Ishikawa (cell line): ENCODE data around the gene GSK3B.

Source experiments
- CEBPB ChIP-seq: IDR thresholded peaks from 2 replicates; pipeline ENCODE4 v1.6.1; 2012
- CREB1 ChIP-seq: IDR thresholded peaks from 2 replicates; pipeline ENCODE4 v1.6.1; 2012; ENCODE audit warnings: low read depth
- EGR1 ChIP-seq: IDR thresholded peaks from 2 replicates; pipeline ENCODE4 v1.6.1; 2012
- EP300 ChIP-seq: IDR thresholded peaks from 2 replicates; pipeline ENCODE4 v1.6.1; 2012; ENCODE audit warnings: borderline replicate concordance
- FOXM1 ChIP-seq: IDR thresholded peaks from 2 replicates; pipeline ENCODE4 v1.6.1; 2012; ENCODE audit warnings: low read depth, borderline replicate concordance
- NFIC ChIP-seq: IDR thresholded peaks from 2 replicates; pipeline ENCODE4 v1.6.1; 2012
- TAF1 ChIP-seq: IDR thresholded peaks from 2 replicates; pipeline ENCODE4 v1.6.1; 2012; ENCODE audit warnings: low read depth, mild to moderate bottlenecking
- TCF12 ChIP-seq: IDR thresholded peaks from 2 replicates; pipeline ENCODE4 v1.6.1; 2012; ENCODE audit warnings: low read depth
- TEAD4 ChIP-seq: IDR thresholded peaks from 2 replicates; pipeline ENCODE4 v1.6.1; 2012
- YY1 ChIP-seq: IDR thresholded peaks from 2 replicates; pipeline ENCODE4 v1.6.1; 2012; ENCODE audit warnings: low read depth
- TF ChIP-seq, protein P1 (sequence below): IDR thresholded peaks from 2 replicates; pipeline ENCODE4 v1.6.1; 2012
- TF ChIP-seq, protein P2 (sequence below): IDR thresholded peaks from 2 replicates; pipeline ENCODE4 v1.6.1; 2012
- TF ChIP-seq, protein P3 (sequence below): IDR thresholded peaks from 2 replicates; pipeline ENCODE4 v1.6.1; 2012; ENCODE audit warnings: low read depth, mild to moderate bottlenecking

DNA sequence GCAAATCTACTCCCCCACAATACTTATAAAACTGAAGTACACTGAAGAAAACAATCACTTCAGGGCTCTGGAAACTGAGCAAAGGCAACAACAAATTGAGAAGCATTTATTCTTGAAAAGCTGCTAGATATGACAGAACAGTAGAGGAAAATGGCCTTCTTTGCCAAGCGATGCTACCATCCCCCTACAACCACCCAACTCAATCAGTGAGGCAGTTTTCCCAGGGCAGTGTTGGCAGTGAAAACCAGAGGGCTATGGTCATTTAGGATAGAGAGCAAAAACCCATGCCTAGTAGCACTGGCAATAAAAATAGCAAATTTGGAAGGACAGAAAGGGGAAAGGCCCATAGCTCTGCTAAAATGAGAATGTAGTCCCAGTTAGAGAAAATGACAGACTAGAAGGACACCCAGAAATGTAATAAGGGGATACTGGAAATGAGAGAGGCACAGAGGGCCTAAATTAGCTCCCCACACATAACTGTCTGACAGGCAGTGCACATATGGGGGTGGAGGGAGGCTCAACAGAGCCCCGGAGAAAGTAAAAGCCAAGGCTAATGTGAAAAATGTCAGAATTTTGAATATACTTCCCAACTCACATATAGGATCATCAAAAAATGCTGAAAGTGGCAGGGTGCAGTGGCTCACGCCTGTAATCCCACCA lies 143.5 kb downstream of the GSK3B start:
- no peak for TF ChIP-seq YY1
- TF ChIP-seq CEBPB: no peak
- no peak for TF ChIP-seq EP300
- TF ChIP-seq EGR1: no peak
- TF ChIP-seq, protein P1, sequence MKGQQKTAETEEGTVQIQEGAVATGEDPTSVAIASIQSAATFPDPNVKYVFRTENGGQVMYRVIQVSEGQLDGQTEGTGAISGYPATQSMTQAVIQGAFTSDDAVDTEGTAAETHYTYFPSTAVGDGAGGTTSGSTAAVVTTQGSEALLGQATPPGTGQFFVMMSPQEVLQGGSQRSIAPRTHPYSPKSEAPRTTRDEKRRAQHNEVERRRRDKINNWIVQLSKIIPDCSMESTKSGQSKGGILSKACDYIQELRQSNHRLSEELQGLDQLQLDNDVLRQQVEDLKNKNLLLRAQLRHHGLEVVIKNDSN: no peak
- TF ChIP-seq TAF1: no peak
- TF ChIP-seq CREB1: no peak
- TF ChIP-seq FOXM1: no peak
- no peak for TF ChIP-seq NFIC
- TF ChIP-seq, protein P2, sequence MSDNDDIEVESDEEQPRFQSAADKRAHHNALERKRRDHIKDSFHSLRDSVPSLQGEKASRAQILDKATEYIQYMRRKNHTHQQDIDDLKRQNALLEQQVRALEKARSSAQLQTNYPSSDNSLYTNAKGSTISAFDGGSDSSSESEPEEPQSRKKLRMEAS: no peak
- no peak for TF ChIP-seq TCF12
- TF ChIP-seq TEAD4: no peak
- TF ChIP-seq, protein P3, sequence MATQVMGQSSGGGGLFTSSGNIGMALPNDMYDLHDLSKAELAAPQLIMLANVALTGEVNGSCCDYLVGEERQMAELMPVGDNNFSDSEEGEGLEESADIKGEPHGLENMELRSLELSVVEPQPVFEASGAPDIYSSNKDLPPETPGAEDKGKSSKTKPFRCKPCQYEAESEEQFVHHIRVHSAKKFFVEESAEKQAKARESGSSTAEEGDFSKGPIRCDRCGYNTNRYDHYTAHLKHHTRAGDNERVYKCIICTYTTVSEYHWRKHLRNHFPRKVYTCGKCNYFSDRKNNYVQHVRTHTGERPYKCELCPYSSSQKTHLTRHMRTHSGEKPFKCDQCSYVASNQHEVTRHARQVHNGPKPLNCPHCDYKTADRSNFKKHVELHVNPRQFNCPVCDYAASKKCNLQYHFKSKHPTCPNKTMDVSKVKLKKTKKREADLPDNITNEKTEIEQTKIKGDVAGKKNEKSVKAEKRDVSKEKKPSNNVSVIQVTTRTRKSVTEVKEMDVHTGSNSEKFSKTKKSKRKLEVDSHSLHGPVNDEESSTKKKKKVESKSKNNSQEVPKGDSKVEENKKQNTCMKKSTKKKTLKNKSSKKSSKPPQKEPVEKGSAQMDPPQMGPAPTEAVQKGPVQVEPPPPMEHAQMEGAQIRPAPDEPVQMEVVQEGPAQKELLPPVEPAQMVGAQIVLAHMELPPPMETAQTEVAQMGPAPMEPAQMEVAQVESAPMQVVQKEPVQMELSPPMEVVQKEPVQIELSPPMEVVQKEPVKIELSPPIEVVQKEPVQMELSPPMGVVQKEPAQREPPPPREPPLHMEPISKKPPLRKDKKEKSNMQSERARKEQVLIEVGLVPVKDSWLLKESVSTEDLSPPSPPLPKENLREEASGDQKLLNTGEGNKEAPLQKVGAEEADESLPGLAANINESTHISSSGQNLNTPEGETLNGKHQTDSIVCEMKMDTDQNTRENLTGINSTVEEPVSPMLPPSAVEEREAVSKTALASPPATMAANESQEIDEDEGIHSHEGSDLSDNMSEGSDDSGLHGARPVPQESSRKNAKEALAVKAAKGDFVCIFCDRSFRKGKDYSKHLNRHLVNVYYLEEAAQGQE: no peak
